ENCODE results near the gene RAC3. TPM values are rescaled to one million over a fixed set of nuclear protein-coding genes. Genes with fewer than 3 reads are reported as not detected.

RAC3 gene
- total RNA-seq: 16.2 and 19.9 TPM in 2 replicates

DNA sequence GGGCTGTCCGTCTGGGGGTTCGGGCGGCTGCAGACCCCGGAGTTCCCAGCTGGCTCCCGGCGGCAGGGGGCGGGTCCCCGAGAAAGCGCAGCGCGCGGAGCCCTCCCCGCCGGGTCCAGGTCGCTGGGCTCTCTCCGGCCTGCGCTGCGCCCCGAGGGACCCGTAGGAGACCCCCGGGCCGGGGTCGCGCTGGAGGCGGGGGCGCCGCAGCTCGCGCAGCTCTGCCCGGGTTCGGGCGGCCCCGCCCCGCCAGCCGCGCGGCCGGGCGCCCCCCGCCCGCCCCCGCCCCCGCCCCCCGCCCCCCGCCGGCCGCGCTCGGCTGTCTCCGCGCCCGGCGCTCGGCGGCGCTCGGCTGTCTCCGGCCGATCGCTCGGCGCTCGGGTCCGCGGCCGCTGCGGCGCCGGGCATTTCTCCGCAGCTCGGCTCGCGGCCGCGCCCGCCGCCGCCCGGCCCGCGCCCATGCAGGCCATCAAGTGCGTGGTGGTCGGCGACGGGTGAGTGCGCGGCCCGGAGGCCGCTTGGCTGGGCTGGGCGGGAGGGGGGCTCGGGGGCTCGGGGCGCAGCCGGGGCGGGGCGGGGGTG lies at the start of gene RAC3:
Gene RAC3, plus strand, starts transcription at position 376 of the 582 bp plus-strand sequence. Its CDS starts 84 bp downstream, at position 460.

GRCh38 chr17:82022310-82022980 lies 9.0 kb upstream of the RAC3 start, which contains the start of gene CENPX:
Gene CENPX, minus strand, starts transcription at chr17:82022878. Its CDS starts 17 bp downstream, at chr17:82022861.

DNA sequence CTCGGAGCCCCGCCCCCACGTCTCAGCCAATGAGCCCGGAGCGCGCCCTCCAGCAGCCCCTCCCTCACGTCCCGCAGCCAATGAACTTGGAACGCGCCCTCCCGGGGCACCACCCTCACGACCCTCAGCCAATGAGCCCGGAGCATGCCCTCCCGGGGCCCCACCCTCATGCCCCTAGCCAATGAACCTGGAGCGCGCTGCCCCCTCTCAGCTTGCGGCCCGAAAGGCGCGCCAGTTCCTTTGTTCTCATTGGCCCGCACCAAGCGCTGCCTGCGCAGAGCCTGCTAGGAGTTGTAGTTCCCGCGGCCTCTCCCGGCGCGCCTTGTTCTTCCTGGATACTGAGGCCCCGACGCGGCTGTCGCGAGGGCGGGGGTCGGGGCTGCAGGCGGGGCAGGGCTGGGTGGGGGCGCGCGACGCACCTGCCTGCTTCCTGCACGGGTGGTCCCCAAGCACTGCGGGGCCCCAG lies 8.5 kb upstream of the RAC3 start, which contains the start of gene LRRC45:
Gene LRRC45, plus strand, starts transcription at position 325 of the 466 bp plus-strand sequence. CDS start 339 bp downstream, outside the sequence.

DNA sequence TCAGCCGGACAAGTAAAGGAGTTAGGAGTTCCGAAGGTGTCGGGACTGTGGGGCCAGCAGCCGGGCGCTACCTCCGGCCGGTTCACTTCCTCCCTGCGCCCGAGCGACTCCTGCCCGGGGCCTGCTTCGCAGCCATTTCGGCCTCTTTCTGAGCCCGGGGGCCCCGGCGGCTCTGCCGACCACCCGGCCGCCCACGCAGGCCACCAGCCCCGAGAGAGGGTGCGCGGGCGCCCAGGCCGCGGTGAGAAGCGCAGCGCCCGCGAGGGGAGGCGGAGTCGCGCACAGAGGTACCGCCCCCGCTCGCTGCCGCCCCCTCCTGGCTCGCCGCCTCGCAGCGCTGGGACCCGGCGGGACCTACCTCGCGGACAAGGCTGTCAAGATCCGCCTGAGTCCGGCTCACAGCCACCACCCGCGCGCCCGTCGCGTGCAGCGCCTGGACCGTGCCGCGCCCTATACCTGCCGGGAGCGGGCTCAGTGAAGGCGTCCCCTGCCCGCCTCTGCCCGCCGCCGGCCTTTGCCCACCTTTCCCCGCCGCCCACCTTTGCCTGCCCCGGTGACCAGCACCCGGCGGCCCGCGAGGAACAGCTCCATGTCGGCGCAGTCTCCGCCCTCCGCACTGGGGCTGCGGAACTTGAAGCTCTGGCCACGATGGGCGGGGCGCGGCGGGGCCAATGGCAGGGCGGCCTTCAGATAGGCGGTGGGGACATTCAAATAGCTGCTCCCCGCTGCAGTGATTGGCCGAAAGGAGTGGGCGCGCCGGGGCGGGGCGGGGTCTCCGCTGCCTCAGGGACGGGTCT lies 5.8 kb downstream of the RAC3 start, which contains the start of gene DCXR:
Gene DCXR, minus strand, starts transcription at position 606 of the 797 bp plus-strand sequence. Its CDS starts 15 bp downstream, at position 591.

DNA sequence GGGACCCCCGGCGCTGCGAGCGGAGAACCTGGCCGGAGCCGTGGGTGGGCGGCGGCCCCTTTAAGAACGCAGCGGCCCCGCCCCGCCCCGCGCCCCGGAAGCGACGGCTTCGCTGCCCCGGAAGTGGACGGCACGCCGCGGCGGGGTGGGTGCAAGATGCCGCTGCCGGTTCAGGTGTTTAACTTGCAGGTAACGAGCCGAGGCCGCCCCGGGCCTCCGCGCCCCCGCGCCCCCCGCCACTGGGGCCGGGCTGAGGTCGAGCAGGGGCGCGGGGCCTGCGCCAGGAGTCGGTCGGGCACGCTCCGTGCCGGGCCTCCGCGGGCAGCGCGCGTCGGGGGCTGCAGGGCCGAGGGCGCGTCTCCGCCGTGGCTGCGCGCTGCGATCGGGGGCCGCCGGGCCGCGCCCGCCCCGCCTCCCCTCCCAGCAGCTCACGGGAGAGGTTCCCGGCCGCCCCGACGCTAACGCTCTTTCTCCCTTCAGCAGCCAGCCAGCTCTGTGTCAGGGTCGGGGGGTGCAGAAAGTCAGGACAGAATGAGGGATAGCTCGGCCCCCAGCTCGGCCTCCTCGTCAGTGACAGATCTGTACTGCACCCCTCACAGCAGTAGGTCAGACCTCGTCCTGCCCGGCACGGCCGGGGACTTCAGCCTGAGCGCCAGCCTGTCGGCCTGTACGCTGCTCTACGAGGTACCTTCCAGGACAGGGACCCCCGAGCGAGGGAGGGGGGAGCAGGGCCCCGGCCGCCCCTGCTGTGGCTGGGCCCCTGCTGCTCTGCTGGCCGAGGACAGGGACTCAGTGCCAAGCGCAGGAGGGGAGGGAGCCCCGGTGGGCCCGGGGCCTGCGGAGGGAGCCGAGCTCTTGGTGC lies 20.5 kb downstream of the RAC3 start, which contains the start of the genes GPS1 and RFNG:
Gene GPS1, plus strand, starts transcription at position 123 of the 862 bp plus-strand sequence. Its CDS starts 34 bp downstream, at position 157.
Gene RFNG, minus strand, starts transcription at position 36 of the 862 bp plus-strand sequence. CDS start 45 bp downstream, outside the sequence.

DNA sequence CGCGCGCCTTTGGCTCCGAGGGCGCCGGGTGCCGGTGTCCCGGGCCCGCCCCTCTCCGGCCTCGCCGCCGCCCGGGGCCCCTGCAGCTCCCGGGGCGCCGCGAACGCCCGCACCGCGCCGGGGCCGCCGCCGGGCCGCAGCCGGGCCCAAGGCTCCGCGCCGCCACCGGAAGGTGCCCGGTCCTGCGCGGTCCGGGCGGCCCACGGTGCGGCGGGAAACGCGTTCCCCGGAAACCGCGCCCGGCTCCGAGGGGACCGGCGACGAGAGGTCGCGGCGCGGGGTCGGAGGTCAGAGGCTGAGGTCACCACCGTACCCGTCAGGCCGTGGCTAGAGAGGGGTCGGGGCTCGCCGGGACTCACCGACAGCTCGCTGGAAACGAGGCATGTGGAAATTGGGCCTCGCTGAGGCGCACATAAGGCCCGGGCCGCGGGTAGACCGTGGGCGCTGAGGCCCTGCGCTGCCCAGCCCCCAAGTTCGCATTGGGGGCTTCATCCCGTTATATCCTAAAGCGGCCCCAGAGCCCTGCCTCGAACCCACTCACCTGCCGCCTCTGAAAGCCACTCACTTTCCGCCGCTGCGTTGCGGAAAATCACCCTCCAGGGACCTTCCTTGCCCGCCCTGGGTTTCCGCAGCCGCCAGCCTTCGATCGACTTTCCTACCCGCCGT lies 34.3 kb downstream of the RAC3 start, which contains the start of gene DUS1L:
Gene DUS1L, minus strand, starts transcription at position 167 of the 666 bp plus-strand sequence. CDS start 745 bp downstream, outside the sequence.

Other genes with a start within 250 kb of the RAC3 start
- gene GCGR, start 227.5 kb upstream of the RAC3 start, total RNA-seq: not detected in 2 replicates
- 82.7 and 89.0 TPM in 2 replicates for gene MCRIP1, start 198.4 kb upstream of the RAC3 start, total RNA-seq
- not detected in 2 replicates for gene PPP1R27, start 196.6 kb upstream of the RAC3 start, total RNA-seq
- 2,196 and 3,205 TPM in 2 replicates for gene P4HB, start 171.1 kb upstream of the RAC3 start, total RNA-seq
- 156 and 187 TPM in 2 replicates for gene ARHGDIA, start 160.3 kb upstream of the RAC3 start, total RNA-seq
- gene ALYREF, start 140.1 kb upstream of the RAC3 start, total RNA-seq: 50.2 and 68.7 TPM in 2 replicates
- 130 and 178 TPM in 2 replicates for gene ANAPC11, start 140.0 kb upstream of the RAC3 start, total RNA-seq
- gene NPB, start 129.4 kb upstream of the RAC3 start, total RNA-seq: 0.62 and 1.8 TPM in 2 replicates
- gene PCYT2, start 120.3 kb upstream of the RAC3 start, total RNA-seq: 25.5 and 40.9 TPM in 2 replicates
- gene SIRT7, start 113.5 kb upstream of the RAC3 start, total RNA-seq: 7.7 and 8.5 TPM in 2 replicates
- gene MAFG, start 103.9 kb upstream of the RAC3 start, total RNA-seq: 15.5 and 17.4 TPM in 2 replicates
- 64.2 and 76.1 TPM in 2 replicates for gene PYCR1, start 94.4 kb upstream of the RAC3 start, total RNA-seq
- not detected in 2 replicates for gene MYADML2, start 84.4 kb upstream of the RAC3 start, total RNA-seq
- 0.68 TPM in 1 of 2 replicates, not detected in the other for gene NOTUM, start 70.5 kb upstream of the RAC3 start, total RNA-seq
- 13.0 and 17.5 TPM in 2 replicates for gene ASPSCR1, start 54.0 kb upstream of the RAC3 start, total RNA-seq
- gene CENPX, start 8.8 kb upstream of the RAC3 start, total RNA-seq: 36.2 and 42.7 TPM in 2 replicates
- gene LRRC45, start 8.4 kb upstream of the RAC3 start, total RNA-seq: 11.6 and 13.3 TPM in 2 replicates
- 70.6 and 80.2 TPM in 2 replicates for gene DCXR, start 6.0 kb downstream of the RAC3 start, total RNA-seq
- 31.4 and 39.7 TPM in 2 replicates for gene RFNG, start 20.1 kb downstream of the RAC3 start, total RNA-seq
- gene GPS1, start 20.2 kb downstream of the RAC3 start, total RNA-seq: 72.1 and 78.6 TPM in 2 replicates
- 40.1 and 50.9 TPM in 2 replicates for gene DUS1L, start 34.1 kb downstream of the RAC3 start, total RNA-seq
- 100 and 104 TPM in 2 replicates for gene FASN, start 66.6 kb downstream of the RAC3 start, total RNA-seq
- 8.7 and 9.5 TPM in 2 replicates for gene CCDC57, start 181.2 kb downstream of the RAC3 start, total RNA-seq
- 107 and 162 TPM in 2 replicates for gene SLC16A3, start 197.4 kb downstream of the RAC3 start, total RNA-seq
- 59.9 and 85.4 TPM in 2 replicates for gene CSNK1D, start 242.0 kb downstream of the RAC3 start, total RNA-seq

Data from cardiac ventricle fibroblast (primary cell).